ENCODE results near the gene CTSS. TPM values are rescaled to one million over a fixed set of nuclear protein-coding genes. Genes with fewer than 3 reads are reported as not detected.

Gene CTSS
- polyA plus RNA-seq, 4 donors = 34.0 to 128 (median 69.6) TPM

GRCh38 chr1:150751443-150751842 is 14.1 kb downstream of the CTSS start:
- H3K4me3 ChIP-seq (ENCODE audit: low read depth in 1 of 3, low read length in 3 of 3) = no peak overlapping the region
- 87 to 96% (median 95%) methylated on average over 5 to 6 of the region's 6 CpGs for WGBS, 3 donors
- no peaks in the 10 kb centered on the region for H3K9me3 ChIP-seq (ENCODE audit: control insufficient read depth in 2 of 2, insufficient read depth in 1 of 2, low read depth in 1 of 2, low read length in 1 of 2)
- H3K4me1 ChIP-seq (ENCODE audit: control insufficient read depth in 3 of 3, insufficient read depth in 2 of 3, low read depth in 1 of 3, low read length in 2 of 3) = no peaks in the 10 kb centered on the region
- H3K27ac ChIP-seq (ENCODE audit: low read depth in 1 of 3, low read length in 2 of 3) = no peak overlapping the region
- no peak for DNase-seq
- peaks cover 4 to 19% (median 16%) of the 10 kb centered on the region in 3 donors for H3K36me3 ChIP-seq (ENCODE audit: control insufficient read depth in 3 of 3, insufficient read depth in 2 of 3, low read depth in 1 of 3, low read length in 3 of 3)
- no peaks in the 10 kb centered on the region for H3K27me3 ChIP-seq (ENCODE audit: control insufficient read depth in 3 of 3, insufficient read depth in 3 of 3, low read length in 3 of 3)
- no peak for FAIRE-seq

GRCh38 chr1:150749720-150750311 is 15.8 kb downstream of the CTSS start:
- H3K4me3 ChIP-seq (ENCODE audit: low read depth in 1 of 3, low read length in 3 of 3) = no peak overlapping the region
- H3K27ac ChIP-seq (ENCODE audit: low read depth in 1 of 3, low read length in 2 of 3) = no peak overlapping the region
- H3K27me3 ChIP-seq (ENCODE audit: control insufficient read depth in 3 of 3, insufficient read depth in 3 of 3, low read length in 3 of 3) = no peaks in the 10 kb centered on the region
- FAIRE-seq (no peak), DNase-seq (no peak)
- H3K36me3 ChIP-seq (ENCODE audit: control insufficient read depth in 3 of 3, insufficient read depth in 2 of 3, low read depth in 1 of 3, low read length in 3 of 3) = peaks cover 7 to 23% (median 22%) of the 10 kb centered on the region in 3 donors
- WGBS, 3 donors = 89 to 91% (median 91%) methylated on average over 8 of the region's 8 CpGs
- no peaks in the 10 kb centered on the region for H3K4me1 ChIP-seq (ENCODE audit: control insufficient read depth in 3 of 3, insufficient read depth in 2 of 3, low read depth in 1 of 3, low read length in 2 of 3)
- no peaks in the 10 kb centered on the region for H3K9me3 ChIP-seq (ENCODE audit: control insufficient read depth in 2 of 2, insufficient read depth in 1 of 2, low read depth in 1 of 2, low read length in 1 of 2)

- no peak overlapping the region for H3K4me3 ChIP-seq (ENCODE audit: low read depth in 1 of 3, low read length in 3 of 3)
- no peak for DNase-seq
- no peaks in the 10 kb centered on the region for H3K9me3 ChIP-seq (ENCODE audit: control insufficient read depth in 2 of 2, insufficient read depth in 1 of 2, low read depth in 1 of 2, low read length in 1 of 2)
- FAIRE-seq = no peak
- H3K36me3 ChIP-seq (ENCODE audit: control insufficient read depth in 3 of 3, insufficient read depth in 2 of 3, low read depth in 1 of 3, low read length in 3 of 3) = peaks cover 7 to 21% (median 19%) of the 10 kb centered on the region in 3 donors
- no peaks in the 10 kb centered on the region for H3K27me3 ChIP-seq (ENCODE audit: control insufficient read depth in 3 of 3, insufficient read depth in 3 of 3, low read length in 3 of 3)
- no peak overlapping the region for H3K27ac ChIP-seq (ENCODE audit: low read depth in 1 of 3, low read length in 2 of 3)
- 80 to 88% (median 85%) methylated on average over 11 to 12 of the region's 12 CpGs for whole genome bisulfite sequencing, 3 donors
- H3K4me1 ChIP-seq (ENCODE audit: control insufficient read depth in 3 of 3, insufficient read depth in 2 of 3, low read depth in 1 of 3, low read length in 2 of 3) = no peaks in the 10 kb centered on the region
Measured at GRCh38 chr1:150748878-150749719, 16.5 kb downstream of the CTSS start.

GRCh38 chr1:150730130-150730721 is 35.4 kb downstream of the CTSS start:
- Histone ChIP-seq H3K4me3 (ENCODE audit: low read depth in 1 of 3, low read length in 3 of 3) (no peak overlapping the region), H3K36me3 (ENCODE audit: control insufficient read depth in 3 of 3, insufficient read depth in 2 of 3, low read depth in 1 of 3, low read length in 3 of 3) (peaks cover 0 to 6% (median 5%) of the 10 kb centered on the region in 3 donors), H3K9me3 (ENCODE audit: control insufficient read depth in 2 of 2, insufficient read depth in 1 of 2, low read depth in 1 of 2, low read length in 1 of 2) (no peaks in the 10 kb centered on the region), H3K4me1 (ENCODE audit: control insufficient read depth in 3 of 3, insufficient read depth in 2 of 3, low read depth in 1 of 3, low read length in 2 of 3) (no peaks in the 10 kb centered on the region), H3K27me3 (ENCODE audit: control insufficient read depth in 3 of 3, insufficient read depth in 3 of 3, low read length in 3 of 3) (no peaks in the 10 kb centered on the region), H3K27ac (ENCODE audit: low read depth in 1 of 3, low read length in 2 of 3) (no peak overlapping the region)
- 82 to 89% (median 86%) methylated on average over 3 of the region's 3 CpGs for WGBS, 3 donors
- FAIRE-seq = no peak
- DNase-seq = no peak

GRCh38 chr1:150724336-150724735 is 41.2 kb downstream of the CTSS start:
- Histone ChIP-seq H3K4me1 (ENCODE audit: control insufficient read depth in 3 of 3, insufficient read depth in 2 of 3, low read depth in 1 of 3, low read length in 2 of 3) (no peaks in the 10 kb centered on the region), H3K36me3 (ENCODE audit: control insufficient read depth in 3 of 3, insufficient read depth in 2 of 3, low read depth in 1 of 3, low read length in 3 of 3) (no peaks in the 10 kb centered on the region), H3K27ac (ENCODE audit: low read depth in 1 of 3, low read length in 2 of 3) (no peak overlapping the region), H3K4me3 (ENCODE audit: low read depth in 1 of 3, low read length in 3 of 3) (no peak overlapping the region), H3K27me3 (ENCODE audit: control insufficient read depth in 3 of 3, insufficient read depth in 3 of 3, low read length in 3 of 3) (no peaks in the 10 kb centered on the region), H3K9me3 (ENCODE audit: control insufficient read depth in 2 of 2, insufficient read depth in 1 of 2, low read depth in 1 of 2, low read length in 1 of 2) (peaks cover 0 to 2% of the 10 kb centered on the region in 2 donors)
- FAIRE-seq (no peak), DNase-seq (no peak)
- 71 to 88% (median 80%) methylated on average over 2 of the region's 2 CpGs for WGBS, 3 donors

- H3K9me3 ChIP-seq (ENCODE audit: control insufficient read depth in 2 of 2, insufficient read depth in 1 of 2, low read depth in 1 of 2, low read length in 1 of 2) = peaks cover 0 to 2% of the 10 kb centered on the region in 2 donors
- FAIRE-seq = no peak
- 97 to 98% (median 97%) methylated on average over 24 of the region's 24 CpGs for WGBS, 3 donors
- no peak within 1 kb of the TSS for H3K4me3 ChIP-seq (ENCODE audit: low read depth in 1 of 3, low read length in 3 of 3)
- H3K27ac ChIP-seq (ENCODE audit: low read depth in 1 of 3, low read length in 2 of 3) = no peak within 1 kb of the TSS
- H3K4me1 ChIP-seq (ENCODE audit: control insufficient read depth in 3 of 3, insufficient read depth in 2 of 3, low read depth in 1 of 3, low read length in 2 of 3) = no peaks in the 10 kb centered on the region
- no peaks in the 10 kb centered on the region for H3K36me3 ChIP-seq (ENCODE audit: control insufficient read depth in 3 of 3, insufficient read depth in 2 of 3, low read depth in 1 of 3, low read length in 3 of 3)
- DNase-seq = no peak
- H3K27me3 ChIP-seq (ENCODE audit: control insufficient read depth in 3 of 3, insufficient read depth in 3 of 3, low read length in 3 of 3) = no peaks in the 10 kb centered on the region
Measured at GRCh38 chr1:150720703-150721102, 44.9 kb downstream of the CTSS start, which contains the start of gene HORMAD1. TSS of gene HORMAD1 (minus strand) at chr1:150720895. CDS start at chr1:150719505, 1,390 bp downstream.

GRCh38 chr1:150720098-150720497 is 45.5 kb downstream of the CTSS start:
- Histone ChIP-seq H3K27me3 (ENCODE audit: control insufficient read depth in 3 of 3, insufficient read depth in 3 of 3, low read length in 3 of 3) (no peaks in the 10 kb centered on the region), H3K4me3 (ENCODE audit: low read depth in 1 of 3, low read length in 3 of 3) (no peak overlapping the region), H3K9me3 (ENCODE audit: control insufficient read depth in 2 of 2, insufficient read depth in 1 of 2, low read depth in 1 of 2, low read length in 1 of 2) (peaks cover 0 to 2% of the 10 kb centered on the region in 2 donors), H3K4me1 (ENCODE audit: control insufficient read depth in 3 of 3, insufficient read depth in 2 of 3, low read depth in 1 of 3, low read length in 2 of 3) (no peaks in the 10 kb centered on the region), H3K36me3 (ENCODE audit: control insufficient read depth in 3 of 3, insufficient read depth in 2 of 3, low read depth in 1 of 3, low read length in 3 of 3) (no peaks in the 10 kb centered on the region), H3K27ac (ENCODE audit: low read depth in 1 of 3, low read length in 2 of 3) (no peak overlapping the region)
- 96 to 97% (median 96%) methylated on average over 21 of the region's 21 CpGs for WGBS, 3 donors
- DNase-seq (no peak), FAIRE-seq (no peak)

GRCh38 chr1:150718225-150718891 is 47.2 kb downstream of the CTSS start:
- H3K9me3 ChIP-seq (ENCODE audit: control insufficient read depth in 2 of 2, insufficient read depth in 1 of 2, low read depth in 1 of 2, low read length in 1 of 2) = peaks cover 0 to 2% of the 10 kb centered on the region in 2 donors
- no peak for DNase-seq
- H3K4me3 ChIP-seq (ENCODE audit: low read depth in 1 of 3, low read length in 3 of 3) = no peak overlapping the region
- H3K36me3 ChIP-seq (ENCODE audit: control insufficient read depth in 3 of 3, insufficient read depth in 2 of 3, low read depth in 1 of 3, low read length in 3 of 3) = no peaks in the 10 kb centered on the region
- 80 to 84% (median 82%) methylated on average over 11 of the region's 11 CpGs for WGBS, 3 donors
- H3K4me1 ChIP-seq (ENCODE audit: control insufficient read depth in 3 of 3, insufficient read depth in 2 of 3, low read depth in 1 of 3, low read length in 2 of 3) = no peaks in the 10 kb centered on the region
- H3K27ac ChIP-seq (ENCODE audit: low read depth in 1 of 3, low read length in 2 of 3) = no peak overlapping the region
- no peak for FAIRE-seq
- no peaks in the 10 kb centered on the region for H3K27me3 ChIP-seq (ENCODE audit: control insufficient read depth in 3 of 3, insufficient read depth in 3 of 3, low read length in 3 of 3)

All from small intestine (tissue), 7 donors.